Left lung (tissue), 10 donors: ENCODE measurements around the gene CACNA1F. TPM values are rescaled to one million over a fixed set of nuclear protein-coding genes. Genes with fewer than 3 reads are reported as not detected.

Source experiments
- ATAC-seq: fragments of 200-7000 bp; cut with Tn5 transposase; one replicate; pipeline ENCODE4 v1.9.1; 2020; ENCODE audit warnings: moderate library complexity
- DNase-seq, 4 donors: peaks; one replicate each; pipeline ENCODE4 v3.0.0-alpha.2; 2013 to 2020
- H3K27ac ChIP-seq, 2 donors: fragments of 200-600 bp; sonication (generic) in 1 of 2; one replicate each; pipeline versions ENCODE4 v1.5.0 to v1.8.0; 2020 to 2021
- H3K27me3 ChIP-seq, 2 donors: fragments of 200-600 bp; sonication (generic) in 1 of 2; one replicate each; pipeline versions ENCODE4 v1.5.0 to v1.8.0; 2020 to 2021
- H3K36me3 ChIP-seq, 2 donors: fragments of 200-600 bp; sonication (generic) in 1 of 2; one replicate each; pipeline versions ENCODE4 v1.5.0 to v1.8.0; 2020 to 2021
- H3K4me1 ChIP-seq, 2 donors: fragments of 200-600 bp; one replicate each; pipeline ENCODE4 v1.8.0; 2021
- H3K4me3 ChIP-seq, 2 donors: fragments of 200-600 bp; sonication (generic) in 1 of 2; one replicate each; pipeline versions ENCODE4 v1.5.0 to v1.8.0; 2020 to 2021; ENCODE audit warnings: mild to moderate bottlenecking in 1 of 2
- H3K9me3 ChIP-seq, 2 donors: fragments of 200-600 bp; sonication (generic) in 1 of 2; one replicate each; pipeline versions ENCODE4 v1.5.0 to v1.8.0; 2020 to 2021
- CTCF ChIP-seq, 2 donors: fragments of 200-600 bp; sonication (generic) in 1 of 2; IDR thresholded peaks; one replicate each; pipeline versions ENCODE4 v1.5.0 to v1.8.0; 2021; ENCODE audit warnings: antibody characterized with exemption in 2 of 2
- intact Hi-C, 2 donors: fragments of 100-400 bp; cut with DNase I; formaldehyde crosslinking; loops; one replicate each; pipeline versions ENCODE4 v1.11.2 to v1.14.2; 2022
- polyA plus RNA-seq, 6 donors: library from polyadenylated mRNA; unstranded; fragments of 120-200 nt; gene quantifications; one replicate each; pipeline ENCODE4 v1.2.1, GENCODE V29; 2013; ENCODE audit not compliant: insufficient read length in 6 of 6
- total RNA-seq, 2 donors: library from RNA; stranded (reverse); fragmentation: NEBNext Ultra II Directional; extraction: Animal tissue kit (Norgen Biotek cat#: 25700); gene quantifications; one replicate each; pipeline ENCODE4 v1.2.1, GENCODE V29; 2021
- donor health status: DM: no; HTN: yes; CAD: no.
- donor health status: DM: no; HTN: no; CAD: no.

CACNA1F gene
- total and polyA plus RNA-seq, 8 donors = 0.20 to 0.73 (median 0.25) TPM

- no peak overlapping the region for H3K27ac ChIP-seq
- ATAC-seq = no peak
- H3K27me3 ChIP-seq = no peaks in the 10 kb centered on the region
- H3K36me3 ChIP-seq = no peaks in the 10 kb centered on the region
- DNase-seq = no peak
- intact Hi-C loops = no loop called here
- H3K4me1 ChIP-seq = no peaks in the 10 kb centered on the region
- no peak overlapping the region for H3K4me3 ChIP-seq
- H3K9me3 ChIP-seq = no peaks in the 10 kb centered on the region
- TF ChIP-seq CTCF (IDR thresholded peaks at IDR 0.05) = no peak
These were observed 30.5 kb upstream of the CACNA1F start for GRCh38 chrX:49263631-49264030.

- Histone ChIP-seq H3K36me3 (no peaks in the 10 kb centered on the region), H3K4me3 (no peak overlapping the region), H3K4me1 (no peaks in the 10 kb centered on the region), H3K9me3 (no peaks in the 10 kb centered on the region), H3K27ac (no peak overlapping the region), H3K27me3 (no peaks in the 10 kb centered on the region)
- no peak for TF ChIP-seq CTCF (IDR thresholded peaks at IDR 0.05)
- intact Hi-C loops = no loop called here
- ATAC-seq (no peak), DNase-seq (no peak)
These were observed 29.5 kb upstream of the CACNA1F start for GRCh38 chrX:49262603-49263002.

- Histone ChIP-seq H3K4me1 (no peaks in the 10 kb centered on the region), H3K27me3 (no peaks in the 10 kb centered on the region), H3K27ac (no peak overlapping the region), H3K9me3 (no peaks in the 10 kb centered on the region), H3K4me3 (no peak overlapping the region), H3K36me3 (no peaks in the 10 kb centered on the region)
- intact Hi-C loops = no loop called here
- no peak for DNase-seq
- no peak for TF ChIP-seq CTCF (IDR thresholded peaks at IDR 0.05)
- no peak for ATAC-seq
These were observed 27.3 kb upstream of the CACNA1F start for GRCh38 chrX:49260221-49260985.

GRCh38 chrX:49258749-49259124, 25.6 kb upstream of the CACNA1F start:
- no peak for ATAC-seq
- intact Hi-C loops = no loop called here
- no peaks in the 10 kb centered on the region for H3K36me3 ChIP-seq
- H3K4me3 ChIP-seq = no peak overlapping the region
- TF ChIP-seq CTCF (IDR thresholded peaks at IDR 0.05) = no peak
- no peak overlapping the region for H3K27ac ChIP-seq
- no peaks in the 10 kb centered on the region for H3K4me1 ChIP-seq
- no peak for DNase-seq
- no peaks in the 10 kb centered on the region for H3K9me3 ChIP-seq
- no peaks in the 10 kb centered on the region for H3K27me3 ChIP-seq

- intact Hi-C loops = no loop called here
- no peak overlapping the region for H3K27ac ChIP-seq
- no peak overlapping the region for H3K4me3 ChIP-seq
- H3K27me3 ChIP-seq = no peaks in the 10 kb centered on the region
- no peaks in the 10 kb centered on the region for H3K9me3 ChIP-seq
- no peaks in the 10 kb centered on the region for H3K36me3 ChIP-seq
- no peak for TF ChIP-seq CTCF (IDR thresholded peaks at IDR 0.05)
- no peaks in the 10 kb centered on the region for H3K4me1 ChIP-seq
- DNase-seq (no peak), ATAC-seq (no peak)
These were observed 25.0 kb upstream of the CACNA1F start for GRCh38 chrX:49257846-49258748.
